ENCODE data around the gene DRC7. TPM values are rescaled to one million over a fixed set of nuclear protein-coding genes. Genes with fewer than 3 reads are reported as not detected.

The DRC7 gene
- total and polyA plus RNA-seq, 2 donors from 2014 or later, result 1.8 to 3.2 TPM

DNA sequence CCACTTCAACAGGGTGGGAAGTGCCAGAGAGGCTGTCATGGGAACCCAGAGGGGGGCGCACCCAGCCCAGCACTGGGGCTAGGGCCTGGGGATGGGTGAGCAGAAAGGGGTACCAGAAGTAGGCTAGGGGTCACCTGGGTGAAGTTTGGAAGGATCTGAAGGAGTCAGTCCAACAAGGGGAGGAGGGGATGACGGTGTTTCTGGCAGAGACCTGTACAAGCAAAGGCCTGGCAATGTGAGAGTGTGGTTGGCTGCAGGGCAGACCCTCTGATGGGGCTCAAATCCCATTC, 27.5 kb downstream of the DRC7 start:
- Histone ChIP-seq H3K27ac (ENCODE audit: low read depth in 2 of 2, low read length in 2 of 2) (no peak overlapping the region), H3K27me3 (ENCODE audit: control insufficient read depth, insufficient read depth, low read length) (no peaks in the 10 kb centered on the region), H3K9ac (ENCODE audit: low read length in 3 of 3) (no peak overlapping the region), H3K4me1 (ENCODE audit: control insufficient read depth in 2 of 3, insufficient read depth in 2 of 3, low read depth in 1 of 3, low read length in 3 of 3) (no peaks in the 10 kb centered on the region), H3K4me3 (ENCODE audit: low read length in 3 of 3) (no peak overlapping the region), H3K36me3 (ENCODE audit: control insufficient read depth in 2 of 3, insufficient read depth in 3 of 3, low read length in 3 of 3) (no peaks in the 10 kb centered on the region), H3K9me3 (ENCODE audit: control insufficient read depth in 2 of 3, insufficient read depth in 1 of 3, low read length in 3 of 3) (no peaks in the 10 kb centered on the region)
- FAIRE-seq (no peak), DNase-seq (no peak)
- TF ChIP-seq, protein P1, sequence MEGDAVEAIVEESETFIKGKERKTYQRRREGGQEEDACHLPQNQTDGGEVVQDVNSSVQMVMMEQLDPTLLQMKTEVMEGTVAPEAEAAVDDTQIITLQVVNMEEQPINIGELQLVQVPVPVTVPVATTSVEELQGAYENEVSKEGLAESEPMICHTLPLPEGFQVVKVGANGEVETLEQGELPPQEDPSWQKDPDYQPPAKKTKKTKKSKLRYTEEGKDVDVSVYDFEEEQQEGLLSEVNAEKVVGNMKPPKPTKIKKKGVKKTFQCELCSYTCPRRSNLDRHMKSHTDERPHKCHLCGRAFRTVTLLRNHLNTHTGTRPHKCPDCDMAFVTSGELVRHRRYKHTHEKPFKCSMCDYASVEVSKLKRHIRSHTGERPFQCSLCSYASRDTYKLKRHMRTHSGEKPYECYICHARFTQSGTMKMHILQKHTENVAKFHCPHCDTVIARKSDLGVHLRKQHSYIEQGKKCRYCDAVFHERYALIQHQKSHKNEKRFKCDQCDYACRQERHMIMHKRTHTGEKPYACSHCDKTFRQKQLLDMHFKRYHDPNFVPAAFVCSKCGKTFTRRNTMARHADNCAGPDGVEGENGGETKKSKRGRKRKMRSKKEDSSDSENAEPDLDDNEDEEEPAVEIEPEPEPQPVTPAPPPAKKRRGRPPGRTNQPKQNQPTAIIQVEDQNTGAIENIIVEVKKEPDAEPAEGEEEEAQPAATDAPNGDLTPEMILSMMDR (IDR thresholded peaks at IDR 0.05; ENCODE audit: borderline replicate concordance, extremely low read depth, insufficient read depth), result no peak
- intact Hi-C loops (cut with DNase I), result no loop called here

- Histone ChIP-seq H3K9ac (ENCODE audit: low read length in 3 of 3) (no peak overlapping the region), H3K4me3 (ENCODE audit: low read length in 3 of 3) (no peak overlapping the region), H3K27me3 (ENCODE audit: control insufficient read depth, insufficient read depth, low read length) (no peaks in the 10 kb centered on the region), H3K36me3 (ENCODE audit: control insufficient read depth in 2 of 3, insufficient read depth in 3 of 3, low read length in 3 of 3) (no peaks in the 10 kb centered on the region), H3K9me3 (ENCODE audit: control insufficient read depth in 2 of 3, insufficient read depth in 1 of 3, low read length in 3 of 3) (no peaks in the 10 kb centered on the region), H3K27ac (ENCODE audit: low read depth in 2 of 2, low read length in 2 of 2) (no peak overlapping the region), H3K4me1 (ENCODE audit: control insufficient read depth in 2 of 3, insufficient read depth in 2 of 3, low read depth in 1 of 3, low read length in 3 of 3) (no peaks in the 10 kb centered on the region)
- no peak for FAIRE-seq
- TF ChIP-seq, protein P1 (IDR thresholded peaks at IDR 0.05; ENCODE audit: borderline replicate concordance, extremely low read depth, insufficient read depth), result no peak
- peak in 2 of 5 donors; percentile 25 to 39 for DNase-seq
- intact Hi-C loops (cut with DNase I), result no loop called here
Observed at GRCh38 chr16:57722651-57723050, 28.0 kb downstream of the DRC7 start.

GRCh38 chr16:57723170-57723569, 28.6 kb downstream of the DRC7 start:
- TF ChIP-seq, protein P1 (IDR thresholded peaks at IDR 0.05; ENCODE audit: borderline replicate concordance, extremely low read depth, insufficient read depth), result peak; percentile 23
- Histone ChIP-seq H3K27ac (ENCODE audit: low read depth in 2 of 2, low read length in 2 of 2) (no peak overlapping the region), H3K4me3 (ENCODE audit: low read length in 3 of 3) (no peak overlapping the region), H3K4me1 (ENCODE audit: control insufficient read depth in 2 of 3, insufficient read depth in 2 of 3, low read depth in 1 of 3, low read length in 3 of 3) (no peaks in the 10 kb centered on the region), H3K36me3 (ENCODE audit: control insufficient read depth in 2 of 3, insufficient read depth in 3 of 3, low read length in 3 of 3) (no peaks in the 10 kb centered on the region), H3K9ac (ENCODE audit: low read length in 3 of 3) (no peak overlapping the region), H3K9me3 (ENCODE audit: control insufficient read depth in 2 of 3, insufficient read depth in 1 of 3, low read length in 3 of 3) (no peaks in the 10 kb centered on the region), H3K27me3 (ENCODE audit: control insufficient read depth, insufficient read depth, low read length) (no peaks in the 10 kb centered on the region)
- intact Hi-C loops (cut with DNase I), result no loop called here
- DNase-seq, result no peak
- no peak for FAIRE-seq

- H3K4me1 ChIP-seq (ENCODE audit: control insufficient read depth in 2 of 3, insufficient read depth in 2 of 3, low read depth in 1 of 3, low read length in 3 of 3), result no peaks in the 10 kb centered on the region
- FAIRE-seq (no peak), DNase-seq (peak in 3 of 5 donors; percentile 37 to 65 (median 52))
- H3K27me3 ChIP-seq (ENCODE audit: control insufficient read depth, insufficient read depth, low read length), result no peaks in the 10 kb centered on the region
- H3K9ac ChIP-seq (ENCODE audit: low read length in 3 of 3), result no peak overlapping the region
- TF ChIP-seq, protein P1 (IDR thresholded peaks at IDR 0.05; ENCODE audit: borderline replicate concordance, extremely low read depth, insufficient read depth), result no peak
- no peaks in the 10 kb centered on the region for H3K36me3 ChIP-seq (ENCODE audit: control insufficient read depth in 2 of 3, insufficient read depth in 3 of 3, low read length in 3 of 3)
- no peak overlapping the region for H3K27ac ChIP-seq (ENCODE audit: low read depth in 2 of 2, low read length in 2 of 2)
- no peaks in the 10 kb centered on the region for H3K9me3 ChIP-seq (ENCODE audit: control insufficient read depth in 2 of 3, insufficient read depth in 1 of 3, low read length in 3 of 3)
- H3K4me3 ChIP-seq (ENCODE audit: low read length in 3 of 3), result no peak overlapping the region
- intact Hi-C loops (cut with DNase I), result no loop called here
Observed at GRCh38 chr16:57724531-57724930, 29.9 kb downstream of the DRC7 start.

Data from kidney (tissue), 14 donors.